Loucy (cell line): ENCODE results near the gene PLPP4.

Experiments used
- EZH2phosphoT487 ChIP-seq: fragments of 200-600 bp; IDR thresholded peaks from 2 replicates; pipeline ENCODE4 v1.6.1; 2018; ENCODE audit warnings: antibody characterized with exemption, mild to moderate bottlenecking, moderate library complexity, borderline replicate concordance
- TF ChIP-seq, protein P1 (sequence below): fragments of 200-600 bp; sonication (generic); conservative IDR thresholded peaks from 2 replicates; pipeline ENCODE4 v1.5.1; 2014; ENCODE audit warnings: mild to moderate bottlenecking, antibody characterized with exemption, low read length

- TF ChIP-seq, protein P1, sequence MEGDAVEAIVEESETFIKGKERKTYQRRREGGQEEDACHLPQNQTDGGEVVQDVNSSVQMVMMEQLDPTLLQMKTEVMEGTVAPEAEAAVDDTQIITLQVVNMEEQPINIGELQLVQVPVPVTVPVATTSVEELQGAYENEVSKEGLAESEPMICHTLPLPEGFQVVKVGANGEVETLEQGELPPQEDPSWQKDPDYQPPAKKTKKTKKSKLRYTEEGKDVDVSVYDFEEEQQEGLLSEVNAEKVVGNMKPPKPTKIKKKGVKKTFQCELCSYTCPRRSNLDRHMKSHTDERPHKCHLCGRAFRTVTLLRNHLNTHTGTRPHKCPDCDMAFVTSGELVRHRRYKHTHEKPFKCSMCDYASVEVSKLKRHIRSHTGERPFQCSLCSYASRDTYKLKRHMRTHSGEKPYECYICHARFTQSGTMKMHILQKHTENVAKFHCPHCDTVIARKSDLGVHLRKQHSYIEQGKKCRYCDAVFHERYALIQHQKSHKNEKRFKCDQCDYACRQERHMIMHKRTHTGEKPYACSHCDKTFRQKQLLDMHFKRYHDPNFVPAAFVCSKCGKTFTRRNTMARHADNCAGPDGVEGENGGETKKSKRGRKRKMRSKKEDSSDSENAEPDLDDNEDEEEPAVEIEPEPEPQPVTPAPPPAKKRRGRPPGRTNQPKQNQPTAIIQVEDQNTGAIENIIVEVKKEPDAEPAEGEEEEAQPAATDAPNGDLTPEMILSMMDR: no peak
- TF ChIP-seq EZH2phosphoT487: no peak
Observed at GRCh38 chr10:120421250-120421649, 35.8 kb upstream of the PLPP4 start.
